Choroid plexus epithelial cell (primary cell): ENCODE measurements around the gene PER1.

Experiments
- DNase-seq: peaks from one replicate; pipeline ENCODE4 v3.0.0-alpha.2; 2010; ENCODE audit warnings: low read depth
- H3K4me3 ChIP-seq: 2 replicates; pipeline ENCODE4 v1.5.1; 2011; ENCODE audit warnings: low read depth, mild to moderate bottlenecking, control low read depth, low read length, moderate library complexity
- CTCF ChIP-seq: conservative IDR thresholded peaks from 2 replicates; pipeline ENCODE4 v1.5.1; 2011; ENCODE audit warnings: low read depth, mild to moderate bottlenecking, control low read depth, inconsistent platforms, low read length, moderate library complexity

PER1 gene

GRCh38 chr17:8155231-8155995 is 3.2 kb upstream of the PER1 start:
- TF ChIP-seq CTCF = no peak
- H3K4me3 ChIP-seq = peak overlapping the region; percentile 90
- peak; percentile 51 for DNase-seq

GRCh38 chr17:8154608-8155155 is 2.5 kb upstream of the PER1 start:
- peak; percentile 45 for DNase-seq
- TF ChIP-seq CTCF = no peak
- peak overlapping the region; percentile 90 for H3K4me3 ChIP-seq

GRCh38 chr17:8153957-8154607 is 1.9 kb upstream of the PER1 start:
- TF ChIP-seq CTCF = no peak

GRCh38 chr17:8153525-8153956 is 1.3 kb upstream of the PER1 start:
- DNase-seq = peak; percentile 98
- TF ChIP-seq CTCF = no peak
- H3K4me3 ChIP-seq = peak overlapping the region; percentile 90

More at GRCh38 chr17:8153957-8154607, 1.9 kb upstream of the PER1 start:
- DNase-seq = peak; percentile 100
- H3K4me3 ChIP-seq = peak overlapping the region; percentile 90

- TF ChIP-seq CTCF = no peak
- no peak for DNase-seq
- H3K4me3 ChIP-seq = peak overlapping the region; percentile 94
These were observed 837 bp upstream of the PER1 start for GRCh38 chr17:8153031-8153451.

- no peak for TF ChIP-seq CTCF
- DNase-seq = peak; percentile 91
- H3K4me3 ChIP-seq = peak overlapping the region; percentile 94
These were observed 528 bp downstream of the PER1 start for GRCh38 chr17:8151641-8152111.
